Measurements from ENCODE around the gene PRSS57.

Gene PRSS57

GRCh38 chr19:694481-695351, 536 bp downstream of the PRSS57 start:
- DNase-seq (ENCODE audit: low read depth), result no peak

- no peak for DNase-seq (ENCODE audit: low read depth)
These were observed 5.0 kb downstream of the PRSS57 start for GRCh38 chr19:690203-690602.

- no peak for DNase-seq (ENCODE audit: low read depth)
These were observed 6.3 kb downstream of the PRSS57 start for GRCh38 chr19:688992-689391.

GRCh38 chr19:688214-688613, 7.0 kb downstream of the PRSS57 start:
- no peak for DNase-seq (ENCODE audit: low read depth)

- DNase-seq (ENCODE audit: low read depth), result no peak
These were observed 7.6 kb downstream of the PRSS57 start for GRCh38 chr19:687569-688166.

GRCh38 chr19:686589-687297, 8.5 kb downstream of the PRSS57 start:
- DNase-seq (ENCODE audit: low read depth), result no peak

- no peak for DNase-seq (ENCODE audit: low read depth)
These were observed 9.8 kb downstream of the PRSS57 start for GRCh38 chr19:685454-685931.

- DNase-seq (ENCODE audit: low read depth), result no peak
These were observed 12.5 kb downstream of the PRSS57 start for GRCh38 chr19:682678-683320.

GRCh38 chr19:681029-682019, 13.9 kb downstream of the PRSS57 start:
- DNase-seq (ENCODE audit: low read depth), result no peak

GRCh38 chr19:680287-681028, 14.8 kb downstream of the PRSS57 start:
- peak; percentile 98 for DNase-seq (ENCODE audit: low read depth)

GRCh38 chr19:679418-680286, 15.6 kb downstream of the PRSS57 start:
- no peak for DNase-seq (ENCODE audit: low read depth)

- DNase-seq (ENCODE audit: low read depth), result no peak
These were observed 16.4 kb downstream of the PRSS57 start for GRCh38 chr19:678791-679388.

- no peak for DNase-seq (ENCODE audit: low read depth)
These were observed 17.4 kb downstream of the PRSS57 start for GRCh38 chr19:677601-678436.

- DNase-seq (ENCODE audit: low read depth), result no peak
These were observed 18.1 kb downstream of the PRSS57 start for GRCh38 chr19:677201-677600.

- DNase-seq (ENCODE audit: low read depth), result no peak
These were observed 18.7 kb downstream of the PRSS57 start, which contains the start of gene FSTL3 for GRCh38 chr19:676339-677105. Gene FSTL3 (plus strand): TSS chr19:676392. CDS start chr19:676424, 32 bp downstream.

GRCh38 chr19:676007-676338, 19.3 kb downstream of the PRSS57 start:
- no peak for DNase-seq (ENCODE audit: low read depth)
